IMR-90 (cell line): ENCODE measurements around the gene USP36. TPM values are rescaled to one million over a fixed set of nuclear protein-coding genes. Genes with fewer than 3 reads are reported as not detected.
"Not testable (repeated sequence)": the region's sequence is repeated elsewhere in the genome, so short reads cannot be mapped to it uniquely, and the experiment has no call there.

Experiments used
- ATAC-seq: fragments of 200-7000 bp; cut with Tn5 transposase; 2 replicates; pipeline ENCODE4 v1.9.1; 2020; ENCODE audit warnings: low read depth, mild to moderate bottlenecking, moderate library complexity
- BruUV-seq: library from RNA; stranded (reverse); fragments of 400-500 nt; replicated peaks from 2 replicates; lab custom pipeline; 2021; lab: Mats Ljungman, UMichigan
- CTCF ChIA-PET: fragments of 300-600 bp; formaldehyde crosslinking; extraction: SDS; loops from one replicate; lab custom pipeline; 2021; ENCODE audit warnings: antibody characterized with exemption; lab: Yijun Ruan, JAX
- POLR2A ChIA-PET: fragments of 300-600 bp; sonication (Branson Sonifier 250); formaldehyde crosslinking; loops from one replicate; lab custom pipeline; 2022; ENCODE audit warnings: antibody characterized with exemption; ENCODE audit not compliant: unreplicated experiment; lab: Charles Lee
- DNase-seq: peaks from one replicate; pipeline ENCODE4 v3.0.0; 2013
- H2AFZ ChIP-seq: replicated peaks from 2 replicates; pipeline ENCODE3; 2013; ENCODE audit warnings: low read length, mild to moderate bottlenecking; ENCODE audit not compliant: poor library complexity
- H2AK5ac ChIP-seq: 2 replicates; pipeline ENCODE4 v1.6.1; 2013; ENCODE audit warnings: low read depth, low read length, inconsistent platforms
- H2AK9ac ChIP-seq: replicated peaks from 2 replicates; pipeline ENCODE3; 2013; ENCODE audit warnings: mild to moderate bottlenecking, low read depth, low read length, moderate library complexity; ENCODE audit not compliant: poor library complexity
- H2BK120ac ChIP-seq: 2 replicates; pipeline ENCODE4 v1.6.1; 2013; ENCODE audit warnings: low read depth, low read length, inconsistent platforms
- H2BK15ac ChIP-seq: 3 replicates; pipeline ENCODE4 v1.6.1; 2013; ENCODE audit warnings: low read depth, low read length, inconsistent platforms
- H2BK20ac ChIP-seq: 2 replicates; pipeline ENCODE4 v1.6.1; 2013; ENCODE audit warnings: low read depth, mild to moderate bottlenecking, inconsistent platforms, low read length, moderate library complexity
- H2BK5ac ChIP-seq: 2 replicates; pipeline ENCODE4 v1.6.1; 2013; ENCODE audit warnings: mild to moderate bottlenecking, low read depth, low read length, inconsistent platforms; ENCODE audit not compliant: poor library complexity, severe bottlenecking
- H3K14ac ChIP-seq: replicated peaks from 2 replicates; pipeline ENCODE4 v1.6.1; 2013; ENCODE audit warnings: low read depth, low read length, inconsistent platforms
- H3K18ac ChIP-seq: 2 replicates; pipeline ENCODE4 v1.6.1; 2013; ENCODE audit warnings: low read depth, low read length, control low read depth
- H3K23ac ChIP-seq: 2 replicates; pipeline ENCODE4 v1.6.1; 2013; ENCODE audit warnings: low read depth, low read length, inconsistent platforms
- H3K27ac ChIP-seq: 2 replicates; pipeline ENCODE4 v1.5.1; 2013; ENCODE audit warnings: mild to moderate bottlenecking, control low read depth, low read length; ENCODE audit not compliant: insufficient read depth
- H3K27me3 ChIP-seq: 2 replicates; pipeline ENCODE4 v1.6.1; 2013; ENCODE audit warnings: low read length; ENCODE audit not compliant: control insufficient read depth, insufficient read depth
- H3K36me3 ChIP-seq: 2 replicates; pipeline ENCODE4 v1.6.1; 2013; ENCODE audit warnings: low read length, mixed read lengths; ENCODE audit not compliant: control insufficient read depth, insufficient read depth
- H3K4ac ChIP-seq: 2 replicates; pipeline ENCODE4 v1.6.1; 2013; ENCODE audit warnings: low read depth, low read length, inconsistent platforms
- H3K4me1 ChIP-seq: 2 replicates; pipeline ENCODE4 v1.6.1; 2013; ENCODE audit warnings: low read length, mixed read lengths; ENCODE audit not compliant: control insufficient read depth, insufficient read depth
- H3K4me2 ChIP-seq: 2 replicates; pipeline ENCODE4 v1.6.1; 2013; ENCODE audit warnings: low read depth, mild to moderate bottlenecking, control low read depth, low read length, moderate library complexity
- H3K4me3 ChIP-seq: 2 replicates; pipeline ENCODE4 v1.5.1; 2013; ENCODE audit warnings: low read depth, mild to moderate bottlenecking, control low read depth, low read length, moderate library complexity; ENCODE audit not compliant: insufficient read depth
- H3K56ac ChIP-seq: 2 replicates; pipeline ENCODE4 v1.6.1; 2013; ENCODE audit warnings: low read length, inconsistent platforms; ENCODE audit not compliant: insufficient read depth; ENCODE audit errors: extremely low read depth
- H3K79me1 ChIP-seq, 2 experiments: 2 replicates each; pipeline ENCODE4 v1.6.1; 2013; ENCODE audit warnings: low read length in 2 of 2, inconsistent platforms in 1 of 2, low read depth in 1 of 2
- H3K9ac ChIP-seq: 2 replicates; pipeline ENCODE4 v1.6.1; 2013; ENCODE audit warnings: low read depth, low read length, control low read depth
- H3K9me1 ChIP-seq: 2 replicates; pipeline ENCODE4 v1.6.1; 2013; ENCODE audit warnings: low read length, inconsistent platforms; ENCODE audit not compliant: insufficient read depth
- H3K9me3 ChIP-seq: 2 replicates; pipeline ENCODE4 v1.6.1; 2013; ENCODE audit warnings: low read length; ENCODE audit not compliant: control insufficient read depth, insufficient read depth
- H4K20me1 ChIP-seq: 2 replicates; pipeline ENCODE4 v1.6.1; 2013; ENCODE audit warnings: low read length, inconsistent platforms; ENCODE audit not compliant: insufficient read depth
- H4K5ac ChIP-seq: 2 replicates; pipeline ENCODE4 v1.6.1; 2013; ENCODE audit warnings: mild to moderate bottlenecking, low read depth, low read length, control low read depth
- H4K8ac ChIP-seq, 2 experiments: 2 replicates each; pipeline ENCODE4 v1.6.1; 2013; ENCODE audit warnings: low read depth in 2 of 2, low read length in 2 of 2, control low read depth in 1 of 2, inconsistent platforms in 1 of 2
- H4K91ac ChIP-seq: 2 replicates; pipeline ENCODE4 v1.6.1; 2013; ENCODE audit warnings: low read depth, low read length, inconsistent platforms; ENCODE audit not compliant: insufficient read depth
- WGBS, 2 experiments: methylation state at CpG; one replicate each; pipeline versions ENCODE4 v1.1.5 to v1.1.7; 2013; ENCODE audit warnings: missing lambda C conversion rate in 2 of 2; ENCODE audit not compliant: insufficient read length in 1 of 2; ENCODE audit errors: extremely low coverage in 2 of 2; 5-methylcytosine and 5-hydroxymethylcytosine counted together
- dilution Hi-C: fragments of 300-500 bp; cut with HindIII; formaldehyde crosslinking; loops from one replicate; pipeline ENCODE4 v1.14.3; 2018; ENCODE audit warnings: low sequenced_read_pairs; ENCODE audit not compliant: unreplicated experiment
- in situ Hi-C: fragments of 300-500 bp; cut with MboI; formaldehyde crosslinking; loops from 3 replicates; pipeline ENCODE4 v1.14.3; 2019; ENCODE audit warnings: low sequenced_read_pairs, inconsistent platforms, mixed read lengths
- intact Hi-C: fragments of 100-400 bp; cut with micrococcal nuclease; formaldehyde crosslinking; loops from 2 replicates; pipeline ENCODE4 v1.10.0; 2022
- polyA plus RNA-seq, 3 experiments: library from polyadenylated mRNA; depleted of rRNA; stranded (reverse); fragments of >200 nt; gene quantifications; 2 replicates each; pipeline ENCODE4 v1.2.3, GENCODE V29; 2012; ENCODE audit warnings: low replicate concordance in 1 of 3
- total RNA-seq: library from RNA; depleted of rRNA; stranded (reverse); fragments of >200 nt; gene quantifications from 2 replicates; pipeline ENCODE4 v1.2.3, GENCODE V29; 2012

The USP36 gene
- total and polyA plus RNA-seq, 2 of the 4 experiments (the other 2 are of a cell fraction) = 30.6 to 38.3 TPM

GRCh38 chr17:78876954-78877517, 36.4 kb upstream of the USP36 start:
- H2AK9ac ChIP-seq, dilution Hi-C loops, H3K56ac ChIP-seq, DNase-seq, H2AFZ ChIP-seq, H2BK15ac ChIP-seq, H3K18ac ChIP-seq, H2BK5ac ChIP-seq, in situ Hi-C loops, H4K5ac ChIP-seq, H4K91ac ChIP-seq, POLR2A ChIA-PET, H3K9ac ChIP-seq, H2BK120ac ChIP-seq, ATAC-seq, H3K9me3 ChIP-seq, intact Hi-C loops, H3K14ac ChIP-seq, H2BK20ac ChIP-seq, H4K8ac ChIP-seq, H3K27ac ChIP-seq, H3K4ac ChIP-seq, H3K4me2 ChIP-seq, H3K4me3 ChIP-seq, BruUV-seq, H3K27me3 ChIP-seq: not testable (repeated sequence)
- peak overlapping the region; percentile 65; the same call in 1 of the 2 replicates for H3K23ac ChIP-seq
- peak overlapping the region; percentile 20; the same call in 1 of the 2 replicates for H2AK5ac ChIP-seq
- H4K20me1 ChIP-seq = peaks cover 41% of the 10 kb centered on the region
- peaks cover 40% of the 10 kb centered on the region for H3K4me1 ChIP-seq
- H3K36me3 ChIP-seq = peaks cover 23% of the 10 kb centered on the region
- CTCF ChIA-PET = interaction anchor here (0.9 kb wide), 1 partner anchor 95 kb away, joined by 6 read pairs; no protein-coding TSS in a partner anchor
- H3K79me1 ChIP-seq = peaks cover 41 to 90% of the 10 kb centered on the region in 2 experiments
- peaks cover 55% of the 10 kb centered on the region for H3K9me1 ChIP-seq
- 100% methylated on average over 2 of the region's 8 CpGs; no CpG with 5 or more reads in 1 of the 2 experiments for WGBS, 2 experiments
